Measurements from ENCODE around the gene BTBD3. TPM values are rescaled to one million over a fixed set of nuclear protein-coding genes. Genes with fewer than 3 reads are reported as not detected.

The BTBD3 gene
- 27.5 and 41.1 TPM in 2 replicates for total RNA-seq

DNA sequence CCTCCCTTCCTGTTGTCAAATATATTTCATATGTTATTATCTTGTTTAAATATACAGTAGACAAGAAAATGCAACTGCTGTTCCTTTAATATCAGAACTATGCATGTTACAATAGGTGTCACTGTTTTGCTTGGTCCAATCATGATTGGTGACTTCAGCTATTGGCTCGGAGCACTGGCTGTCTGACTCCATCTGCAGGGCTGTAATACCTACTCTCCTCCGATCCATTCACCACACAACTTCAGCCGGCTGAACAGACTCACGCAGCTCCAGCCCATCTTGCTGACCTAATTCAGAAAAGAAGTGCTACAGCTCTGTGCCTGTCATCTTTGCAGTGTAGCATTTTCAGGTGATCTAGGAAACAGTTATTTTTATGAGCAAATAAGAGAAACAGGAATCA lies at the start of gene BTBD3:
Gene BTBD3 (plus strand): TSS at position 231 of the 400 bp plus-strand sequence. CDS start 383 bp downstream, outside the sequence.

